MM.1S (cell line): ENCODE measurements around the gene DOLPP1.

Experiments
- EZH2 ChIP-seq: fragments of 300-600 bp; sonication (generic); optimal IDR thresholded peaks from 2 replicates; pipeline ENCODE3; 2017; ENCODE audit warnings: low read depth, mild to moderate bottlenecking, antibody characterized with exemption, low read length, mixed read lengths
- TF ChIP-seq, protein P1 (sequence below): fragments of 300-600 bp; sonication (generic); IDR thresholded peaks from 2 replicates; pipeline ENCODE4 v1.5.1; 2016; ENCODE audit warnings: antibody characterized with exemption, low read length, mixed read lengths

DNA sequence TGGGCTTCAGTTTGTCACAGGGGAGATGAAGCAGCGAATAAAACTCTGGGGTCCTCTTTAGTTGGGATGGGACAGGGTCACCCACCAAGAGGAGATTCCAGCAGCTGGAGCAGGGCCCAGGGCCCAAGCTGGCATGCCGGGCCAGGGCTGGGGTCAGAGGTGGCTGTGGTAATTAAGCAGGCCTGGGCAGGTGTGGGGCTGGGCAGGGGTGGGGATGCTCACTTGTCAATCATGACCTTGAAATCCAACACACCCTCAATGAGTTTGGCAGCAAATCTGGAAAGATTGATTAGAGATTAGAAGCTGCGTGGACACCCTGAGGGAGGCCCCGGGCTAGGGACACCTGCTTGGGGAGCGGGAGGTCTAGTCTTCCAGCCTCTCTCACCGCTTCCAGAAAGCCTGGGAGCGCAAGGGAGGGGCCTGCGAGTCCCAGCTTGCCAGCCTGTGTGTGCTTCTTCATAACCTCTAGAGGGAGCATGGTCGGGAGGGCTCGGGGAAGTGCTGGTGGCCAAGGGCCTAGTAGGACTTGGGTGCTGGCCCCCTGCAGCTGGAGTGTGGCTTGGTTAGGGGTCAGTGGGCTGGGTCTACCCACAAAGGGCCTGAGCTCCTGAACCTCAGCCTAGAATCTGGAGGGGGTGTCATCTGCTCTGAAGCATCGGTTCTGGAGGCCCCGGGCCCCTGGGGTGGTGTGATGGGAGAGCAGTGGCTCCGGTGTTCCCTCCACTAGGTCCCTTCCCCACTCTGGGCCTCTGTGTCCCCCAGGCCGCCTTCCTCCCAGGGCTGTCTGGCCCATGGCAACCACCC, 22.1 kb downstream of the DOLPP1 start:
- TF ChIP-seq EZH2, result no peak
- TF ChIP-seq, protein P1, sequence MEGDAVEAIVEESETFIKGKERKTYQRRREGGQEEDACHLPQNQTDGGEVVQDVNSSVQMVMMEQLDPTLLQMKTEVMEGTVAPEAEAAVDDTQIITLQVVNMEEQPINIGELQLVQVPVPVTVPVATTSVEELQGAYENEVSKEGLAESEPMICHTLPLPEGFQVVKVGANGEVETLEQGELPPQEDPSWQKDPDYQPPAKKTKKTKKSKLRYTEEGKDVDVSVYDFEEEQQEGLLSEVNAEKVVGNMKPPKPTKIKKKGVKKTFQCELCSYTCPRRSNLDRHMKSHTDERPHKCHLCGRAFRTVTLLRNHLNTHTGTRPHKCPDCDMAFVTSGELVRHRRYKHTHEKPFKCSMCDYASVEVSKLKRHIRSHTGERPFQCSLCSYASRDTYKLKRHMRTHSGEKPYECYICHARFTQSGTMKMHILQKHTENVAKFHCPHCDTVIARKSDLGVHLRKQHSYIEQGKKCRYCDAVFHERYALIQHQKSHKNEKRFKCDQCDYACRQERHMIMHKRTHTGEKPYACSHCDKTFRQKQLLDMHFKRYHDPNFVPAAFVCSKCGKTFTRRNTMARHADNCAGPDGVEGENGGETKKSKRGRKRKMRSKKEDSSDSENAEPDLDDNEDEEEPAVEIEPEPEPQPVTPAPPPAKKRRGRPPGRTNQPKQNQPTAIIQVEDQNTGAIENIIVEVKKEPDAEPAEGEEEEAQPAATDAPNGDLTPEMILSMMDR, result peak; percentile 54
